Mammary epithelial cell (primary cell): ENCODE data around the gene PDX1.

Experiments used
- CTCF ChIP-seq, 2 donors: IDR thresholded peaks in 1 of 2; conservative IDR thresholded peaks in 1 of 2; 2 replicates each; pipeline ENCODE4 v1.5.1; 2011 to 2012; ENCODE audit warnings: inconsistent platforms in 2 of 2, low read length in 2 of 2, mild to moderate bottlenecking in 2 of 2, control low read depth in 1 of 2, low read depth in 1 of 2; ENCODE audit not compliant: insufficient read depth in 1 of 2; ENCODE audit errors: extremely low read depth in 1 of 2
- EZH2 ChIP-seq: IDR thresholded peaks from 2 replicates; pipeline ENCODE4 v1.6.1; 2012; ENCODE audit warnings: low read length, inconsistent platforms, borderline replicate concordance

DNA sequence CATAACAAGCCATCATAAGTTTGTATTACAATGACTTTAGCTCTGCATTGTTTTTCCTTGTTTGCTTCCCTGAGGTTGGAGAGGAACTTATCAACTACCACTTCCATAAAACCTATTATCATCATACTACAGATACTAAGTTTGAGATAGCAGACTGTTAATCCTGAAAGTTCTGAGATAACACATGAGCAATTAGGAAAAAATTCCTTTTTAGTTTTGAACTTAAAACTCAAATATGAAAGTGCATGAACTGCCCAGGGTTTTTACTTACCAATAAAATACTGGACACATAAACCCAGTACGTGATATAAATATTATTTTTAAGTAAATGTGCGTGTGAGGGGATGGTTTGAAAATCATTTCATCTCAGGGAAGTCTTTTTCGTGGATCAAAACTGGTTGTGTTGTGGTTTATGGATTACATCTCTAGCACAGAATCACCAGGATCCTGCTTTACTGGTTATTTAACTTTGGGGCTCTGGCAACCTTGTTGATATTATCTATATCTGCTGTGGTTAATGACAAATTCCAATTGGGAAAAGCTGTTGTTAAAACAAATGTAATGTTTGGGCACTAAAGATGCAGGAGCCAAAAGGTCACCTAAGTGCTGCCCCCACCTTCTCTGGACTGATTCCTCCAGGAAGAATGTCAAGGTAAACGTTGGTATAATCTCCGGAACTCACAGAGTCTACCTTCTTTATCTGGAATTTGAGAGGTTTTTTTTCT is 36.9 kb downstream of the PDX1 start:
- no peak for TF ChIP-seq EZH2
- no peak for TF ChIP-seq CTCF (conservative IDR thresholded peaks at IDR 0.05 in 1 of 2, IDR thresholded peaks at IDR 0.05 in 1 of 2; ENCODE audit: extremely low read depth in 1 of 2, insufficient read depth in 1 of 2, low read depth in 1 of 2, low read length in 2 of 2)
